Measurements from ENCODE around the gene PDZD4. TPM values are rescaled to one million over a fixed set of nuclear protein-coding genes. Genes with fewer than 3 reads are reported as not detected.

PDZD4 gene
- total and polyA plus RNA-seq, 9 of the 15 experiments (the other 6 are each of a cell fraction or from before 2014, with no cell fraction given): 0.05 to 0.38 (median 0.07) TPM; not detected in 5

DNA sequence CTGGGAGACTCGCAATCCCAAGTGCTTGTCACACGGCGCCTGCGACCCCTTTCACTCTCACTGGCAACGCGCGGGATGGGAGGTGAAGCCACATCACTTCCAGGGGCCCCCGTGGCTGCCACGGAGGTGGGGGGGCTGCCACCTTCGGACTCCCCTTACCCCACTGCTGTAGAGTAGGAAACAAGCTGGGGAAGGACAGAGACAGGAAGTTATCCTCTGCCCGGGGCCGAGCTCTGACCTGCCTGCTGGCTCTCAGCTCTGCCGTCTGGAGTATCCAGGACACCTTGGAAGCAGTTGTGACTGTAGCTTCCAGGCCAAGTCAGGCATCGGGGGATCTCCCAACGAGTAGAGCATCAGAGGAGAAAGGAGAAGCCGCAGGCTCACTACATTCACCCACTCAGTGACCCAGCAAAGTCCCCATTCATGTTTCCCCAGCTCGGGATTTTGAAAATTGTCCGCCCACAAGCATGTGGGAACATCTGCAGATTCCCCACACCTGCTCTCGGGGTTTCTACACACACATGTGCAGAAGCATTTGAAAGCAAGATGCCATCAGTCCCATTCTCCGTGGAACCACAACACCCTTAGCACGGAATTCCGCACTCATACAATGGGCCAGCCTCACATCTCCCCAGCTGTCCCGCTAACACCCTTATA, 10.8 kb downstream of the PDZD4 start:
- H4K20me1 ChIP-seq (replicated peaks; ENCODE audit: control insufficient read depth, insufficient read depth, low read length): no peaks in the 10 kb centered on the region; the same call in 1 of the 2 replicates
- CTCF ChIA-PET (ENCODE audit: low intra/inter-chr PET ratio): no interaction called here
- DNase-seq (ENCODE audit: extremely low read depth in 1 of 4, low spot score in 3 of 4): no peak
- H3K9me3 ChIP-seq (replicated peaks; ENCODE audit: control insufficient read depth, insufficient read depth, low read depth, low read length): no peaks in the 10 kb centered on the region
- H3K9me1 ChIP-seq (ENCODE audit: control insufficient read depth, insufficient read depth, low read length): no peaks in the 10 kb centered on the region
- intact Hi-C loops (cut with micrococcal nuclease) (no loop called here), in situ Hi-C loops (cut with MboI) (loop anchor here (5.0 kb wide), 1 partner anchor 322 kb away; no protein-coding TSS in a partner anchor)
- BruUV-seq (replicated peaks): no TSS peak
- no peak for TF ChIP-seq EGR1 (conservative IDR thresholded peaks at IDR 0.05)
- TF ChIP-seq, protein P1, sequence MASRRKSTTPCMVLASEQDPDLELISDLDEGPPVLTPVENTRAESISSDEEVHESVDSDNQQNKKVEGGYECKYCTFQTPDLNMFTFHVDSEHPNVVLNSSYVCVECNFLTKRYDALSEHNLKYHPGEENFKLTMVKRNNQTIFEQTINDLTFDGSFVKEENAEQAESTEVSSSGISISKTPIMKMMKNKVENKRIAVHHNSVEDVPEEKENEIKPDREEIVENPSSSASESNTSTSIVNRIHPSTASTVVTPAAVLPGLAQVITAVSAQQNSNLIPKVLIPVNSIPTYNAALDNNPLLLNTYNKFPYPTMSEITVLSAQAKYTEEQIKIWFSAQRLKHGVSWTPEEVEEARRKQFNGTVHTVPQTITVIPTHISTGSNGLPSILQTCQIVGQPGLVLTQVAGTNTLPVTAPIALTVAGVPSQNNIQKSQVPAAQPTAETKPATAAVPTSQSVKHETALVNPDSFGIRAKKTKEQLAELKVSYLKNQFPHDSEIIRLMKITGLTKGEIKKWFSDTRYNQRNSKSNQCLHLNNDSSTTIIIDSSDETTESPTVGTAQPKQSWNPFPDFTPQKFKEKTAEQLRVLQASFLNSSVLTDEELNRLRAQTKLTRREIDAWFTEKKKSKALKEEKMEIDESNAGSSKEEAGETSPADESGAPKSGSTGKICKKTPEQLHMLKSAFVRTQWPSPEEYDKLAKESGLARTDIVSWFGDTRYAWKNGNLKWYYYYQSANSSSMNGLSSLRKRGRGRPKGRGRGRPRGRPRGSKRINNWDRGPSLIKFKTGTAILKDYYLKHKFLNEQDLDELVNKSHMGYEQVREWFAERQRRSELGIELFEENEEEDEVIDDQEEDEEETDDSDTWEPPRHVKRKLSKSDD (conservative IDR thresholded peaks at IDR 0.05; ENCODE audit: low read length): no peak
- TF ChIP-seq, protein P2, sequence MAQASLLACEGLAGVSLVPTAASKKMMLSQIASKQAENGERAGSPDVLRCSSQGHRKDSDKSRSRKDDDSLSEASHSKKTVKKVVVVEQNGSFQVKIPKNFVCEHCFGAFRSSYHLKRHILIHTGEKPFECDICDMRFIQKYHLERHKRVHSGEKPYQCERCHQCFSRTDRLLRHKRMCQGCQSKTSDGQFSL (CRISPR knock-in tag; IDR thresholded peaks at IDR 0.05): 0 out of 2 replicates have a peak, but pooled peaks have one; percentile 33
- TF ChIP-seq, protein P2 (tag; IDR thresholded peaks at IDR 0.05): no peak
- peak overlapping the region; percentile 90 for H2AFZ ChIP-seq (ENCODE audit: low read depth, low read length)
- no peaks in the 10 kb centered on the region for H3K36me3 ChIP-seq (ENCODE audit: control insufficient read depth, insufficient read depth, low read length)
- H3K79me2 ChIP-seq (ENCODE audit: control insufficient read depth, insufficient read depth, low read length): no peaks in the 10 kb centered on the region
- H3K4me2 ChIP-seq (ENCODE audit: insufficient read depth, low read length): peak overlapping the region; percentile 73
- POLR2A ChIA-PET: interaction anchor here (1.0 kb wide), 1 partner anchor 106 kb away, joined by 3 read pairs; the partner anchor contains the start of gene ARHGAP4
- ATAC-seq: 0 out of 3 replicates have a peak, but pooled peaks have one; percentile 5
- H3K4me1 ChIP-seq (replicated peaks in 1 of 2; ENCODE audit: control insufficient read depth in 2 of 2, insufficient read depth in 2 of 2, low read length in 2 of 2): peaks cover 5 to 18% of the 10 kb centered on the region in 2 experiments; a peak in 4 of 5 replicates
- no peak for FAIRE-seq
- no peak overlapping the region for H3K27ac ChIP-seq (ENCODE audit: extremely low read depth, low read depth, low read length)
- WGBS (ENCODE audit: insufficient coverage, low coverage, missing lambda C conversion rate): 28% methylated on average over 19 of the region's 23 CpGs
- peak overlapping the region; percentile 40 for H3K4me3 ChIP-seq
- peaks cover 3 to 17% of the 10 kb centered on the region in 2 experiments; a peak in 3 of 5 replicates for H3K27me3 ChIP-seq (ENCODE audit: control insufficient read depth in 2 of 2, insufficient read depth in 2 of 2, low read length in 2 of 2)
- peak overlapping the region; percentile 41 to 90; a peak in 3 of 4 replicates for H3K9ac ChIP-seq (ENCODE audit: insufficient read depth in 1 of 2, low read depth in 2 of 2, low read length in 2 of 2)

Measured in K562 (cell line).